Measurements from ENCODE around the gene OR5D16.
"Not testable (repeated sequence)": the region's sequence is repeated elsewhere in the genome, so short reads cannot be mapped to it uniquely, and the experiment has no call there.

Gene OR5D16

DNA sequence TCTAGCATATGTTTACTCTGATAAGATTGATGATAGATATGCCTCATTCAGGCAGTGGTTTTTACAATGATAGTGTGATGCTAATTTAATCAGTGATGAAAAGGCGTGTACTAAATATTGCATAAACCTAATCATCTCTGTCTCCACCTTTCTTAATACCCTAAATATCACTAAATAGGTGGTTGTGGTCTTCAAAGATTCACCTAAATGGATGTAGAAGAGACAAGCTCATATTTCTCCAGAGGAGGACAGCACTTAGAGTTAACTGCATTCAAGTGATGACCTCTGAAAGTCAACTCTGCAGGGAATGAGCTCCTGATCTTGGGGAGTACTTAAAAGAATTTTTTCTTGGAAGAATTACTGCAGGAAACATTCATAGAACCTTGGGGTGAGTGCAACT is 44.4 kb downstream of the OR5D16 start, which contains the start of gene TRIM51:
TRIM51 (plus strand) TSS at position 301 of the 400 bp plus-strand sequence. CDS start 2,132 bp downstream, outside the sequence.
- not testable (repeated sequence) for H3K4me1 ChIP-seq (ENCODE audit: low read depth, poor library complexity, severe bottlenecking); H3K4me2 ChIP-seq; H4K20me1 ChIP-seq (ENCODE audit: insufficient read depth); H3K79me2 ChIP-seq (ENCODE audit: insufficient read depth, low read depth); H3K36me3 ChIP-seq (ENCODE audit: insufficient read depth); H3K27me3 ChIP-seq (ENCODE audit: insufficient read depth, low read depth); H2AFZ ChIP-seq (ENCODE audit: low read depth); H3K4me3 ChIP-seq (IDR thresholded peaks at IDR 0.05; ENCODE audit: insufficient read depth, low read depth, low read length); H3K27ac ChIP-seq; H3K9ac ChIP-seq

DNA sequence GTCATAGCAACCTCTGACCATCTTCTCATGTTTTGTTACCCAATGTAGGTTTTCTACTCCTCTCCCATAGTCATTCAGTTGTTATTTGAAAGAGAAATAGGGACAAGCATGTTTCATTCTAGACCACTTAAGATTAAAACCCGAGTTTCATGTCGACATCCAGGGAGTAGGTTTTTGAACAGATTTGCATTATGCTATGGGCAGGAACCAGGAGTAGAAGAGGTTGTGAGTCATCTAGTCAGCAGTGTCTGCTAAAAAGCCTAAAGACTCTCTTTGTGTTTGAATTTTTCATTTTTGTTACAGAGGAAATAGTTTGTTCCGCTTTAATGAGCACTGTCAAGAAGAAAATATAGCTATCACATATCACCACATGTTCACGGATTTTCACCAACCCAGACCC is 46.4 kb downstream of the OR5D16 start:
- not testable (repeated sequence) for H3K36me3 ChIP-seq (ENCODE audit: insufficient read depth); H3K4me1 ChIP-seq (ENCODE audit: low read depth, poor library complexity, severe bottlenecking); H3K4me3 ChIP-seq (IDR thresholded peaks at IDR 0.05; ENCODE audit: insufficient read depth, low read depth, low read length); H3K27me3 ChIP-seq (ENCODE audit: insufficient read depth, low read depth); H4K20me1 ChIP-seq (ENCODE audit: insufficient read depth); H3K27ac ChIP-seq; H3K9ac ChIP-seq; H3K4me2 ChIP-seq; H2AFZ ChIP-seq (ENCODE audit: low read depth); H3K79me2 ChIP-seq (ENCODE audit: insufficient read depth, low read depth)

DNA sequence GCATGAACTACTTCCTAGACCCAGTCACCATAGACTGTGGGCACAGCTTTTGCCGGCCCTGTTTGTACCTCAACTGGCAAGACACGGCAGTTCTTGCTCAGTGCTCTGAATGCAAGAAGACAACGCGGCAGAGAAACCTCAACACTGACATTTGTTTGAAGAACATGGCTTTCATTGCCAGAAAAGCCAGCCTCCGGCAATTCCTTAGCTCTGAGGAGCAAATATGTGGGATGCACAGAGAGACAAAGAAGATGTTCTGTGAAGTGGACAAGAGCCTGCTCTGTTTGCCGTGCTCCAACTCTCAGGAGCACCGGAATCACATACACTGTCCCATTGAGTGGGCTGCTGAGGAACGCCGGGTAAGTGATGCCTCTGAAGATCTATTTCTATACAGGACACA is 46.9 kb downstream of the OR5D16 start:
- H3K4me1 ChIP-seq (ENCODE audit: low read depth, poor library complexity, severe bottlenecking); H3K36me3 ChIP-seq (ENCODE audit: insufficient read depth); H3K27me3 ChIP-seq (ENCODE audit: insufficient read depth, low read depth); H3K4me2 ChIP-seq; H3K27ac ChIP-seq; H4K20me1 ChIP-seq (ENCODE audit: insufficient read depth); H2AFZ ChIP-seq (ENCODE audit: low read depth); H3K4me3 ChIP-seq (IDR thresholded peaks at IDR 0.05; ENCODE audit: insufficient read depth, low read depth, low read length); H3K9ac ChIP-seq; H3K79me2 ChIP-seq (ENCODE audit: insufficient read depth, low read depth): not testable (repeated sequence)

Data from KMS-11 (cell line).